Uterus (tissue), 2 donors: Measurements from ENCODE around the gene DLL3.

Experiments used
- CTCF ChIP-seq, 4 experiments: fragments of 200-600 bp in 2 of 4; fragments of 450-650 bp in 2 of 4; sonication (generic) in 2 of 4; IDR thresholded peaks; one replicate each; pipeline ENCODE4 v1.5.1; 2016 to 2019; ENCODE audit warnings: antibody characterized with exemption in 4 of 4, mild to moderate bottlenecking in 2 of 4, moderate library complexity in 1 of 4
- POLR2A ChIP-seq, 2 donors: fragments of 450-650 bp; IDR thresholded peaks; one replicate each; pipeline ENCODE4 v1.6.1; 2016; ENCODE audit warnings: antibody characterized with exemption in 2 of 2, mild to moderate bottlenecking in 1 of 2, moderate library complexity in 1 of 2

DNA sequence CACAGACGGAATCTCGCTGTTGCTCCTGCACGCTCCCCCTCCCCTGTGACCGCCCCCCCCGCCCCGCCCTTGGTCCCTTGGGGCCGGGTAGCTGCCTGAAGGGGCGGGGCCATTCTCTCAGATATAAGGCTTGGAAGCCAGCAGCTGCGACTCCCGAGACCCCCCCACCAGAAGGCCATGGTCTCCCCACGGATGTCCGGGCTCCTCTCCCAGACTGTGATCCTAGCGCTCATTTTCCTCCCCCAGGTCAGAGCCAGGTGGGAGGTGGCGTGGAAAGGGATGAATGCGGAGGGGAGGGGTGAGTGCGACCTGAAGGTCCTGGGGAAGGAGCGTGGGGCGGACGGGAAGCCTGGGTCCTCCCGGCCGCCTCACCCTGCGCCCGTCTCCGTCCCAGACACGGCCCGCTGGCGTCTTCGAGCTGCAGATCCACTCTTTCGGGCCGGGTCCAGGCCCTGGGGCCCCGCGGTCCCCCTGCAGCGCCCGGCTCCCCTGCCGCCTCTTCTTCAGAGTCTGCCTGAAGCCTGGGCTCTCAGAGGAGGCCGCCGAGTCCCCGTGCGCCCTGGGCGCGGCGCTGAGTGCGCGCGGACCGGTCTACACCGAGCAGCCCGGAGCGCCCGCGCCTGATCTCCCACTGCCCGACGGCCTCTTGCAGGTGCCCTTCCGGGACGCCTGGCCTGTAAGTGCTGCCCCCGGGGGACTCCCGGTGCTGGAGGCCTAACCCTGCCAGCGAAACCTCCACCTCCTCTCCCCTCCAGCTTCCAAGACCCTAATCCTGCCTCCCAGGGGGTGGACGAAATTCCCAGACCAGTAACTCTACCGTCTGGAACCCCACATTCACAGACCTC, at the start of gene DLL3:
- TF ChIP-seq CTCF (IDR thresholded peaks at IDR 0.05) (no peak), POLR2A (IDR thresholded peaks at IDR 0.05) (no peak)
